ENCODE results near the gene TNS2.

The TNS2 gene

GRCh38 chr12:53050426-53051057 lies 677 bp downstream of the TNS2 start:
- H3K27me3 ChIP-seq (ENCODE audit: control insufficient read depth, insufficient read depth, low read length, poor library complexity, severe bottlenecking): peaks cover 7% of the 10 kb centered on the region
- H3K4me1 ChIP-seq (ENCODE audit: control insufficient read depth, insufficient read depth, low read length): peaks cover 39% of the 10 kb centered on the region
- H3K9me3 ChIP-seq (ENCODE audit: control insufficient read depth, low read length): no peaks in the 10 kb centered on the region
- WGBS, 2 experiments: 81 to 83% methylated on average over 2 of the region's 2 CpGs
- peak overlapping the region; percentile 12 for H3K4me3 ChIP-seq (ENCODE audit: insufficient read depth, low read depth, low read length)
- no peaks in the 10 kb centered on the region for H3K36me3 ChIP-seq (ENCODE audit: control insufficient read depth, insufficient read depth, low read length)
- no peak overlapping the region for H3K27ac ChIP-seq (ENCODE audit: insufficient read depth, low read depth, low read length, poor library complexity, severe bottlenecking)

GRCh38 chr12:53051058-53051880 lies 1.4 kb downstream of the TNS2 start:
- no peaks in the 10 kb centered on the region for H3K36me3 ChIP-seq (ENCODE audit: control insufficient read depth, insufficient read depth, low read length)
- 60 to 61% methylated on average over 11 of the region's 11 CpGs for WGBS, 2 experiments
- no peak overlapping the region for H3K27ac ChIP-seq (ENCODE audit: insufficient read depth, low read depth, low read length, poor library complexity, severe bottlenecking)
- H3K4me3 ChIP-seq (ENCODE audit: insufficient read depth, low read depth, low read length): no peak overlapping the region
- H3K9me3 ChIP-seq (ENCODE audit: control insufficient read depth, low read length): no peaks in the 10 kb centered on the region
- H3K27me3 ChIP-seq (ENCODE audit: control insufficient read depth, insufficient read depth, low read length, poor library complexity, severe bottlenecking): peaks cover under 1% of the 10 kb centered on the region
- H3K4me1 ChIP-seq (ENCODE audit: control insufficient read depth, insufficient read depth, low read length): peaks cover 39% of the 10 kb centered on the region

GRCh38 chr12:53051881-53052412 lies 2.1 kb downstream of the TNS2 start:
- H3K36me3 ChIP-seq (ENCODE audit: control insufficient read depth, insufficient read depth, low read length): no peaks in the 10 kb centered on the region
- no peaks in the 10 kb centered on the region for H3K27me3 ChIP-seq (ENCODE audit: control insufficient read depth, insufficient read depth, low read length, poor library complexity, severe bottlenecking)
- 93 to 94% methylated on average over 7 of the region's 7 CpGs for WGBS, 2 experiments
- peaks cover 39% of the 10 kb centered on the region for H3K4me1 ChIP-seq (ENCODE audit: control insufficient read depth, insufficient read depth, low read length)
- H3K9me3 ChIP-seq (ENCODE audit: control insufficient read depth, low read length): no peaks in the 10 kb centered on the region
- H3K27ac ChIP-seq (ENCODE audit: insufficient read depth, low read depth, low read length, poor library complexity, severe bottlenecking): no peak overlapping the region
- H3K4me3 ChIP-seq (ENCODE audit: insufficient read depth, low read depth, low read length): no peak overlapping the region

GRCh38 chr12:53052419-53053217 lies 2.8 kb downstream of the TNS2 start:
- H3K9me3 ChIP-seq (ENCODE audit: control insufficient read depth, low read length): no peaks in the 10 kb centered on the region
- H3K27me3 ChIP-seq (ENCODE audit: control insufficient read depth, insufficient read depth, low read length, poor library complexity, severe bottlenecking): no peaks in the 10 kb centered on the region
- WGBS, 2 experiments: 90 to 94% methylated on average over 10 to 11 of the region's 11 CpGs
- no peak overlapping the region for H3K4me3 ChIP-seq (ENCODE audit: insufficient read depth, low read depth, low read length)
- H3K36me3 ChIP-seq (ENCODE audit: control insufficient read depth, insufficient read depth, low read length): no peaks in the 10 kb centered on the region
- no peak overlapping the region for H3K27ac ChIP-seq (ENCODE audit: insufficient read depth, low read depth, low read length, poor library complexity, severe bottlenecking)
- H3K4me1 ChIP-seq (ENCODE audit: control insufficient read depth, insufficient read depth, low read length): peaks cover 38% of the 10 kb centered on the region

- H3K4me3 ChIP-seq (ENCODE audit: insufficient read depth, low read depth, low read length): peak overlapping the region; percentile 79
- 36 to 37% methylated on average over 16 of the region's 16 CpGs for WGBS, 2 experiments
- H3K4me1 ChIP-seq (ENCODE audit: control insufficient read depth, insufficient read depth, low read length): peaks cover 30% of the 10 kb centered on the region
- no peaks in the 10 kb centered on the region for H3K9me3 ChIP-seq (ENCODE audit: control insufficient read depth, low read length)
- H3K27me3 ChIP-seq (ENCODE audit: control insufficient read depth, insufficient read depth, low read length, poor library complexity, severe bottlenecking): no peaks in the 10 kb centered on the region
- H3K27ac ChIP-seq (ENCODE audit: insufficient read depth, low read depth, low read length, poor library complexity, severe bottlenecking): no peak overlapping the region
- H3K36me3 ChIP-seq (ENCODE audit: control insufficient read depth, insufficient read depth, low read length): no peaks in the 10 kb centered on the region
Observed at GRCh38 chr12:53053218-53054111, 3.6 kb downstream of the TNS2 start.

GRCh38 chr12:53054112-53054878 lies 4.4 kb downstream of the TNS2 start:
- Histone ChIP-seq H3K27me3 (ENCODE audit: control insufficient read depth, insufficient read depth, low read length, poor library complexity, severe bottlenecking) (no peaks in the 10 kb centered on the region), H3K4me1 (ENCODE audit: control insufficient read depth, insufficient read depth, low read length) (peaks cover 21% of the 10 kb centered on the region), H3K27ac (ENCODE audit: insufficient read depth, low read depth, low read length, poor library complexity, severe bottlenecking) (peak overlapping the region; percentile 64), H3K36me3 (ENCODE audit: control insufficient read depth, insufficient read depth, low read length) (no peaks in the 10 kb centered on the region), H3K9me3 (ENCODE audit: control insufficient read depth, low read length) (no peaks in the 10 kb centered on the region), H3K4me3 (ENCODE audit: insufficient read depth, low read depth, low read length) (peak overlapping the region; percentile 79)
- 3 to 8% methylated on average over 45 to 48 of the region's 48 CpGs for WGBS, 2 experiments

GRCh38 chr12:53055471-53056266 lies 5.8 kb downstream of the TNS2 start:
- H3K4me3 ChIP-seq (ENCODE audit: insufficient read depth, low read depth, low read length): no peak overlapping the region
- WGBS, 2 experiments: 92% methylated on average over 15 of the region's 15 CpGs
- no peaks in the 10 kb centered on the region for H3K9me3 ChIP-seq (ENCODE audit: control insufficient read depth, low read length)
- no peak overlapping the region for H3K27ac ChIP-seq (ENCODE audit: insufficient read depth, low read depth, low read length, poor library complexity, severe bottlenecking)
- no peaks in the 10 kb centered on the region for H3K27me3 ChIP-seq (ENCODE audit: control insufficient read depth, insufficient read depth, low read length, poor library complexity, severe bottlenecking)
- H3K36me3 ChIP-seq (ENCODE audit: control insufficient read depth, insufficient read depth, low read length): no peaks in the 10 kb centered on the region
- peaks cover 9% of the 10 kb centered on the region for H3K4me1 ChIP-seq (ENCODE audit: control insufficient read depth, insufficient read depth, low read length)

- Histone ChIP-seq H3K4me1 (ENCODE audit: control insufficient read depth, insufficient read depth, low read length) (peaks cover 2% of the 10 kb centered on the region), H3K36me3 (ENCODE audit: control insufficient read depth, insufficient read depth, low read length) (no peaks in the 10 kb centered on the region), H3K9me3 (ENCODE audit: control insufficient read depth, low read length) (no peaks in the 10 kb centered on the region), H3K27me3 (ENCODE audit: control insufficient read depth, insufficient read depth, low read length, poor library complexity, severe bottlenecking) (no peaks in the 10 kb centered on the region), H3K4me3 (ENCODE audit: insufficient read depth, low read depth, low read length) (no peak overlapping the region), H3K27ac (ENCODE audit: insufficient read depth, low read depth, low read length, poor library complexity, severe bottlenecking) (no peak overlapping the region)
- 84 to 89% methylated on average over 5 of the region's 5 CpGs for WGBS, 2 experiments
Observed at GRCh38 chr12:53056296-53056695, 6.4 kb downstream of the TNS2 start.

All from ectodermal cell (in vitro differentiated cells).